ENCODE data around the gene HOMER3.

HOMER3 gene

DNA sequence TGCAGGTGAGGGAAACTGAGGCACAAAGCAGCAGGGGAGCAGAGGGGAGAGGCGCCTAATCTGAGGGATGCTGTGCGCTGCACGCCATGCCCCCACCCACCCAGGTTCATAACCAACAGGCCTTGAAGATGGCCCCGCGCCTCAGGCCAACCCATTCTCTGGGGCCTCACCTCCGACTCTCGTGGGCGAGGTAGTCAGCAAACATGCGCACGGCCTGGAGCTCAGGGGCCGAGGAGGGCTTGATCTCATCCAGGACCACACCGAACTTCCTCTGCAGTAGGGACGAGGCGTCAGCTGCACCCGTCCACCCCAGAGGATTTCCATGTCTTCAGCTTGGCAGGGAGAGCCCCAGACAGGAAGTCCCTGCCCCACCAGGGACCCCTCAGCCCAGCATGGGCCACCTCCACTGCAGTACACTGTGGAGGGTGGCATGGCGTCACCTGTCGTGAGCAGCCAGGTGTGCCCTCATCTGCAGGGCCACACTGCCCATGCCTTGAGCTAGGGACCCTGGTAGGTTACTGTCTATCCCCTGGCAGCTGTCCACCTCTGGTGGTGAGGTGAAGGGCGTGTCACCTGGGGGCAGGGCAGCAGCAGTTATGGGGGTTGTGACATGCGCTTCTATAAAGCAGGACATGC is 30.1 kb downstream of the HOMER3 start:
- DNase-seq (ENCODE audit: low spot score): no peak
- TF ChIP-seq, protein P1, sequence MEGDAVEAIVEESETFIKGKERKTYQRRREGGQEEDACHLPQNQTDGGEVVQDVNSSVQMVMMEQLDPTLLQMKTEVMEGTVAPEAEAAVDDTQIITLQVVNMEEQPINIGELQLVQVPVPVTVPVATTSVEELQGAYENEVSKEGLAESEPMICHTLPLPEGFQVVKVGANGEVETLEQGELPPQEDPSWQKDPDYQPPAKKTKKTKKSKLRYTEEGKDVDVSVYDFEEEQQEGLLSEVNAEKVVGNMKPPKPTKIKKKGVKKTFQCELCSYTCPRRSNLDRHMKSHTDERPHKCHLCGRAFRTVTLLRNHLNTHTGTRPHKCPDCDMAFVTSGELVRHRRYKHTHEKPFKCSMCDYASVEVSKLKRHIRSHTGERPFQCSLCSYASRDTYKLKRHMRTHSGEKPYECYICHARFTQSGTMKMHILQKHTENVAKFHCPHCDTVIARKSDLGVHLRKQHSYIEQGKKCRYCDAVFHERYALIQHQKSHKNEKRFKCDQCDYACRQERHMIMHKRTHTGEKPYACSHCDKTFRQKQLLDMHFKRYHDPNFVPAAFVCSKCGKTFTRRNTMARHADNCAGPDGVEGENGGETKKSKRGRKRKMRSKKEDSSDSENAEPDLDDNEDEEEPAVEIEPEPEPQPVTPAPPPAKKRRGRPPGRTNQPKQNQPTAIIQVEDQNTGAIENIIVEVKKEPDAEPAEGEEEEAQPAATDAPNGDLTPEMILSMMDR (IDR thresholded peaks at IDR 0.05; ENCODE audit: extremely low read depth, missing control alignments): no peak

DNA sequence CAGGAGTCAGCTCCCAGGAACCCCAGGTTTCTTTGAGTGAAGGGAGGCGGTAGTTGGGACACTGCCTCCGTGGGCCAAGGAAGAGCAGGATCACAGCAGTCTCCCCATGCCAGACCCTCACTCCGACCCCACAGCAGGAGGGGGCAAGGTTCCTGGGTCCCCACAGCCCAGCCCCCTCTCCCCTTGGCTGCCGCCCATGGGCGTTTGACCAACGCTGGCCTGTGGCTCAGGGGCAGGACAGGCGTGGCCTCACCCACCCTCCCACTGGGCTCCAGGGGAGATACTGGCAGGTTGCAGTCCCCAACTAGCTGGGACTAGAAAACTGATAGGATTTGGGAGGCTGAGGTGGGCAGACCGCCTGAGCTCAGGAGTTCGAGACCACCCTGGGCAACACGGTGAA is 31.0 kb downstream of the HOMER3 start:
- TF ChIP-seq, protein P1 (IDR thresholded peaks at IDR 0.05; ENCODE audit: extremely low read depth, missing control alignments): no peak
- DNase-seq (ENCODE audit: low spot score): no peak

DNA sequence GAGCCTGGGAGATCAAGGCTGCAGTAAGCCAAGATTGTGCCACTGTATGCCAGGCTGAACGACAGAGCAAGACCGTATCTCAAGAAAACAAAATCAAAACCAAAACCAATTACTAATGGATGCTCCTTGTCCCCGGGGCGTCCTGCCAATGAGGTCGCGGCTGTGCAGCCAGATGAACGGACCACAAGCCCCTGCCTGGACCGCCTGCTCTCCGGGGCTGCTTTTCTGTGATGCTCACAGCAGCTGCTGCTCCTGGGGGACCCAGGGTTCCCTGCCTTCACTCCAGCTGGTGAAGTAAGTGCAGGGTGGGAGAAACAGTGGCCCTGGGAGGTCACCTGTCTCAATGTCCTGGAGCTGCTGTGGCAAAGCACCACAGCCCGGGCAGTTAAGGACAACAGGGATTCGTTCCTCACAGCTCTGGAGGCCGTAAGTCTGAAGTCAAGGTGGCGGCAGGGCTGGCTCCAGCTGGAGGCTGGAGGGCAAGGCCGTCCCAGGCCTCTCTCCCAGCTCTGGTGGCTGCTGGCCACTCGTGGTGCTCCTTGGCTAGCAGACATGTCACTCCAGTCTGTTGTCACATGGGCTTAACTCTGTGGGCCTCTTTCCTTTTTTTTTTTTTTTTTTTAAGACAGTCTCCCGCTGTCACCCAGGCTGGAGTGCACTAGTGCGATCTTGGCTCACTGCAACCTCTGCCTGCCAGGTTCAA is 31.9 kb downstream of the HOMER3 start:
- TF ChIP-seq, protein P1 (IDR thresholded peaks at IDR 0.05; ENCODE audit: extremely low read depth, missing control alignments): no peak

DNA sequence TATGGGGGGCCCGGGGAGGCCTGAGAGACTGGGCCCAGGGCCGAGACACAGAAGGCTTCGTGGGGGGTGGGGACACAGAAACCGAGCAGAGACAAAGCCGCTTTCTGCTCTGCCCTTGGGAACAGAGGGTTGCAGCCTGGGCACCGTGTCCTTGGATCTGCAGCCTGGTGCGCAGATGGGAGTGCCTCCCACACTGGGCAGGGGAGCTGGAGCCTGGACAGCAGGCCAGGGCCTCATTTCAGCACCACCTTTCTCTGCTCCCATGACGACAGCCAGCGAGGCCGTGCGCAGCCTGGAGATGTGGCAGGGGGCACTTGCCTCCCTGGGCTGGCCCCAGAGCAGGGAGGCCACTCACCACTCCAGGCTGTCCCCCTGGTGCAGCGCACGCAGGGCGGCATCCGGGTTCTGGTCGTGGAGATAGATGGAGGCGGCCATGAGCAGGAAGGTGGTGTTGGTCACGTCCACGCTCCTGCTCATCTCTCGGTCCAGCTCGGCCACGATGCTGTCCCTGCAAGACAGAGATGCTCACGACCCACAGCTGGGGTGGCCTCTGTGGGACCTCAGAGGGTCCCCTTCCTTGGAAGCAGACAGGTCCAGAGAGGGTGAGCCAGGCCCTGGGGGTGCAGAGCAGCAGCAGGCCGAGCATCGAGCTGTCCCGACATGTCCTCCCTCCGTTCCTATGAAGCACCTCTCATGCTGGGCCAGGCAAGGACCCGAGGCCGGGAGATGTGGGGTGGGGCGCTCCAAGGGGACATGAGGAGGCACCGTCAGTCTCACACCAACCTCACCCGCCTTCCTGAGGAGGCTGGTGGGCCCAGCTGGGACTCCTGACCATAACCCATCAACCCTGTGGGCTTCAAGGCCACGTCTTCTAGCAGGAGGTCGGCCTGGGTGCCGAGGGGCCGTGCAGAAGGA is 34.2 kb downstream of the HOMER3 start:
- TF ChIP-seq, protein P1 (IDR thresholded peaks at IDR 0.05; ENCODE audit: extremely low read depth, missing control alignments): no peak
- no peak for DNase-seq (ENCODE audit: low spot score)

More for the DNA sequence above, 31.9 kb downstream of the HOMER3 start:
- no peak for DNase-seq (ENCODE audit: low spot score)

DNA sequence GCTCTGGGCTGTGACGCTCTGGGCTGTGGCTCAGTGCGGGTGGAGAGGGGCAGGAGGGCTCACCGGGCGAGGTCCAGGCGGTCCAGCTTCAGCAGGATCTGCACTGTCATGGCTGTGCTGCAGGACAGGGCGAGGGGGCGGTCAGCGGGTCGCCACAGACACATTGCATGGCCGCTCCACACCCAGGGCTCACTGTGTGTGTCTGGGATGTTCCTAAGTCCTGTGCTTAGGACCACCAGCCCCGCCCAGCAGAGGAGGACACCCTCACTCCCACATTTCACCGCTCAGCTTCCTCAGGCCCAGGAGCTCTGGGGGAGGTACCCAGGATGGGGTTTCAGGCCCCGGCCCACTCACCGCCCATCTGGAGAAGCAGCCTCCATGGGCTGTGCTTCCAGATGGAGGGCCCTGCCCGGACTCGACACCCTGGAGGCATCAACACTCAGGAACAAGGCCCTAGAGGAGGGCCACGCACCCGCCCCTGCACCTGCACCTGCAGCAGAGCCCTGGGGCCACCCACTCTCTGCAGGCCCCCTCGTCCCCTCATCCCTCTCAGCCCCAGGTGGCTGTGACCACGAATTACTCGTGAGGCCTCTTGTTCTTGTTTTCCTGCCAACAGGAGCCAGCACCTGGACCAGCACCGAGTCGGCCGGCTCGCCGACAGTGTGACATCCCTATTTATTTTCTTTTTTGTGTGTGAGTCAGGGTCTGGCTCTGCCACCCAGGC is 35.3 kb downstream of the HOMER3 start:
- TF ChIP-seq, protein P1 (IDR thresholded peaks at IDR 0.05; ENCODE audit: extremely low read depth, missing control alignments): no peak
- DNase-seq (ENCODE audit: low spot score): no peak

DNA sequence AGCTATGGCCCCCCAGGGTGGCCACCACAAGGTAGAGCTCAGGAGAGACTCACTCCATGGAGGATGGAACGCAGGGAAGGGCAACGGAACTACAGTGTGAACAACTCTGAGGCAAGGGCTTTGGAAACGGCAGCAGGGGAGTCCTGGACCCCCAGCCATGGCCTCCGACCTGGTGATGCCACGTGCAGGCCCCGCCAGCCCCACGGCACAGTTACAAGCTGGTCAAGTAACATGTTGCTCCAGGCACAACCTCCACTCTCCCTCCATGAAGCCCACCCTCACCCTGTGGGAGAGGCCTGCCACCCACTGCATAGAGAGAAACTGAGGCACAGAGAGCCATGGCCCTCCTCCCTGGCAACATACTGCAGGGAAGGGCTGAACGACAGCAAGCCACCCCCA is 36.0 kb downstream of the HOMER3 start:
- TF ChIP-seq, protein P1 (IDR thresholded peaks at IDR 0.05; ENCODE audit: extremely low read depth, missing control alignments): no peak
- no peak for DNase-seq (ENCODE audit: low spot score)
